Measurements from ENCODE around the gene SYT4.
"Not testable (repeated sequence)": the region's sequence is repeated elsewhere in the genome, so short reads cannot be mapped to it uniquely, and the experiment has no call there.

The SYT4 gene

GRCh38 chr18:43277164-43277600, at the start of gene SYT4:
TSS of gene SYT4 (minus strand) at chr18:43277490. CDS start at chr18:43277281, 209 bp downstream.
- no peaks in the 10 kb centered on the region for H3K4me1 ChIP-seq (ENCODE audit: control insufficient read depth, insufficient read depth, low read length)
- no peak within 1 kb of the TSS for H3K27ac ChIP-seq (ENCODE audit: low read depth, low read length)
- H3K36me3 ChIP-seq (ENCODE audit: control insufficient read depth, insufficient read depth, low read length), result no peaks in the 10 kb centered on the region
- H3K27me3 ChIP-seq (ENCODE audit: control insufficient read depth, insufficient read depth, low read length), result no peaks in the 10 kb centered on the region
- no peak within 1 kb of the TSS for H3K9ac ChIP-seq (ENCODE audit: low read length)
- H3K4me3 ChIP-seq (ENCODE audit: low read length), result no peak within 1 kb of the TSS

- H3K27me3 ChIP-seq (ENCODE audit: control insufficient read depth, insufficient read depth, low read length), result no peaks in the 10 kb centered on the region
- no peaks in the 10 kb centered on the region for H3K4me1 ChIP-seq (ENCODE audit: control insufficient read depth, insufficient read depth, low read length)
- H3K27ac ChIP-seq (ENCODE audit: low read depth, low read length), result no peak overlapping the region
- no peaks in the 10 kb centered on the region for H3K36me3 ChIP-seq (ENCODE audit: control insufficient read depth, insufficient read depth, low read length)
- H3K4me3 ChIP-seq (ENCODE audit: low read length), result no peak overlapping the region
- H3K9ac ChIP-seq (ENCODE audit: low read length), result no peak overlapping the region
These were observed 44.8 kb upstream of the SYT4 start for GRCh38 chr18:43322132-43322531.

GRCh38 chr18:43314941-43315340, 37.7 kb upstream of the SYT4 start:
- H3K36me3 ChIP-seq (ENCODE audit: control insufficient read depth, insufficient read depth, low read length), result no peaks in the 10 kb centered on the region
- no peaks in the 10 kb centered on the region for H3K27me3 ChIP-seq (ENCODE audit: control insufficient read depth, insufficient read depth, low read length)
- no peaks in the 10 kb centered on the region for H3K4me1 ChIP-seq (ENCODE audit: control insufficient read depth, insufficient read depth, low read length)
- H3K4me3 ChIP-seq (ENCODE audit: low read length), result no peak overlapping the region
- no peak overlapping the region for H3K9ac ChIP-seq (ENCODE audit: low read length)
- H3K27ac ChIP-seq (ENCODE audit: low read depth, low read length), result no peak overlapping the region

GRCh38 chr18:43312891-43313290, 35.6 kb upstream of the SYT4 start:
- no peaks in the 10 kb centered on the region for H3K27me3 ChIP-seq (ENCODE audit: control insufficient read depth, insufficient read depth, low read length)
- H3K27ac ChIP-seq (ENCODE audit: low read depth, low read length), result no peak overlapping the region

GRCh38 chr18:43310239-43310638, 32.9 kb upstream of the SYT4 start:
- H3K36me3 ChIP-seq (ENCODE audit: control insufficient read depth, insufficient read depth, low read length), result no peaks in the 10 kb centered on the region
- no peak overlapping the region for H3K27ac ChIP-seq (ENCODE audit: low read depth, low read length)
- no peaks in the 10 kb centered on the region for H3K27me3 ChIP-seq (ENCODE audit: control insufficient read depth, insufficient read depth, low read length)
- H3K4me3 ChIP-seq (ENCODE audit: low read length), result no peak overlapping the region
- H3K9ac ChIP-seq (ENCODE audit: low read length), result no peak overlapping the region
- no peaks in the 10 kb centered on the region for H3K4me1 ChIP-seq (ENCODE audit: control insufficient read depth, insufficient read depth, low read length)

More at GRCh38 chr18:43312891-43313290, 35.6 kb upstream of the SYT4 start:
- Histone ChIP-seq H3K36me3 (ENCODE audit: control insufficient read depth, insufficient read depth, low read length) (no peaks in the 10 kb centered on the region), H3K9ac (ENCODE audit: low read length) (no peak overlapping the region), H3K4me1 (ENCODE audit: control insufficient read depth, insufficient read depth, low read length) (no peaks in the 10 kb centered on the region), H3K4me3 (ENCODE audit: low read length) (no peak overlapping the region)

GRCh38 chr18:43303376-43303775, 26.1 kb upstream of the SYT4 start:
- no peak overlapping the region for H3K27ac ChIP-seq (ENCODE audit: low read depth, low read length)
- no peaks in the 10 kb centered on the region for H3K36me3 ChIP-seq (ENCODE audit: control insufficient read depth, insufficient read depth, low read length)
- H3K4me1 ChIP-seq (ENCODE audit: control insufficient read depth, insufficient read depth, low read length), result no peaks in the 10 kb centered on the region
- no peak overlapping the region for H3K9ac ChIP-seq (ENCODE audit: low read length)
- no peak overlapping the region for H3K4me3 ChIP-seq (ENCODE audit: low read length)
- H3K27me3 ChIP-seq (ENCODE audit: control insufficient read depth, insufficient read depth, low read length), result no peaks in the 10 kb centered on the region

- H3K4me1 ChIP-seq (ENCODE audit: control insufficient read depth, insufficient read depth, low read length); H3K27me3 ChIP-seq (ENCODE audit: control insufficient read depth, insufficient read depth, low read length); H3K9ac ChIP-seq (ENCODE audit: low read length); H3K4me3 ChIP-seq (ENCODE audit: low read length); H3K36me3 ChIP-seq (ENCODE audit: control insufficient read depth, insufficient read depth, low read length); H3K27ac ChIP-seq (ENCODE audit: low read depth, low read length): not testable (repeated sequence)
These were observed 8.9 kb upstream of the SYT4 start for GRCh38 chr18:43286187-43286586.

- Histone ChIP-seq H3K27me3 (ENCODE audit: control insufficient read depth, insufficient read depth, low read length) (no peaks in the 10 kb centered on the region), H3K9ac (ENCODE audit: low read length) (no peak overlapping the region), H3K4me1 (ENCODE audit: control insufficient read depth, insufficient read depth, low read length) (no peaks in the 10 kb centered on the region), H3K4me3 (ENCODE audit: low read length) (no peak overlapping the region), H3K27ac (ENCODE audit: low read depth, low read length) (no peak overlapping the region), H3K36me3 (ENCODE audit: control insufficient read depth, insufficient read depth, low read length) (no peaks in the 10 kb centered on the region)
These were observed 6.0 kb upstream of the SYT4 start for GRCh38 chr18:43283299-43283698.

- H3K9ac ChIP-seq (ENCODE audit: low read length), result no peak overlapping the region
- no peaks in the 10 kb centered on the region for H3K4me1 ChIP-seq (ENCODE audit: control insufficient read depth, insufficient read depth, low read length)
- no peaks in the 10 kb centered on the region for H3K36me3 ChIP-seq (ENCODE audit: control insufficient read depth, insufficient read depth, low read length)
- H3K27me3 ChIP-seq (ENCODE audit: control insufficient read depth, insufficient read depth, low read length), result no peaks in the 10 kb centered on the region
- H3K4me3 ChIP-seq (ENCODE audit: low read length), result no peak overlapping the region
- H3K27ac ChIP-seq (ENCODE audit: low read depth, low read length), result no peak overlapping the region
These were observed 1.9 kb upstream of the SYT4 start for GRCh38 chr18:43279015-43279744.

GRCh38 chr18:43278355-43278754, 1.1 kb upstream of the SYT4 start:
- Histone ChIP-seq H3K4me1 (ENCODE audit: control insufficient read depth, insufficient read depth, low read length) (no peaks in the 10 kb centered on the region), H3K36me3 (ENCODE audit: control insufficient read depth, insufficient read depth, low read length) (no peaks in the 10 kb centered on the region), H3K27ac (ENCODE audit: low read depth, low read length) (no peak overlapping the region), H3K27me3 (ENCODE audit: control insufficient read depth, insufficient read depth, low read length) (no peaks in the 10 kb centered on the region), H3K4me3 (ENCODE audit: low read length) (no peak overlapping the region), H3K9ac (ENCODE audit: low read length) (no peak overlapping the region)

GRCh38 chr18:43276491-43276890, 799 bp downstream of the SYT4 start:
- H3K4me1 ChIP-seq (ENCODE audit: control insufficient read depth, insufficient read depth, low read length), result no peaks in the 10 kb centered on the region
- no peak overlapping the region for H3K4me3 ChIP-seq (ENCODE audit: low read length)
- H3K27me3 ChIP-seq (ENCODE audit: control insufficient read depth, insufficient read depth, low read length), result no peaks in the 10 kb centered on the region
- H3K27ac ChIP-seq (ENCODE audit: low read depth, low read length), result no peak overlapping the region
- no peaks in the 10 kb centered on the region for H3K36me3 ChIP-seq (ENCODE audit: control insufficient read depth, insufficient read depth, low read length)
- H3K9ac ChIP-seq (ENCODE audit: low read length), result no peak overlapping the region

GRCh38 chr18:43275546-43275945, 1.7 kb downstream of the SYT4 start:
- Histone ChIP-seq H3K4me1 (ENCODE audit: control insufficient read depth, insufficient read depth, low read length) (no peaks in the 10 kb centered on the region), H3K9ac (ENCODE audit: low read length) (no peak overlapping the region), H3K36me3 (ENCODE audit: control insufficient read depth, insufficient read depth, low read length) (no peaks in the 10 kb centered on the region), H3K27ac (ENCODE audit: low read depth, low read length) (no peak overlapping the region), H3K4me3 (ENCODE audit: low read length) (no peak overlapping the region), H3K27me3 (ENCODE audit: control insufficient read depth, insufficient read depth, low read length) (no peaks in the 10 kb centered on the region)

- Histone ChIP-seq H3K4me1 (ENCODE audit: control insufficient read depth, insufficient read depth, low read length) (no peaks in the 10 kb centered on the region), H3K9ac (ENCODE audit: low read length) (no peak overlapping the region), H3K27me3 (ENCODE audit: control insufficient read depth, insufficient read depth, low read length) (no peaks in the 10 kb centered on the region), H3K27ac (ENCODE audit: low read depth, low read length) (no peak overlapping the region), H3K4me3 (ENCODE audit: low read length) (no peak overlapping the region), H3K36me3 (ENCODE audit: control insufficient read depth, insufficient read depth, low read length) (no peaks in the 10 kb centered on the region)
These were observed 2.8 kb downstream of the SYT4 start for GRCh38 chr18:43274526-43274925.
